ENCODE measurements around the gene CLDN9. TPM values are rescaled to one million over a fixed set of nuclear protein-coding genes. Genes with fewer than 3 reads are reported as not detected.

The CLDN9 gene
- total and polyA plus RNA-seq, 11 donors = 0.13 to 2.0 (median 0.75) TPM

GRCh38 chr16:3030222-3031212 lies 17.8 kb downstream of the CLDN9 start:
- intact Hi-C loops (cut with DNase I) = loop anchor here in 1 of 10 donors (5.0 kb wide), 1 partner anchor 137 kb away; no protein-coding TSS in a partner anchor
- H3K9me3 ChIP-seq = no peaks in the 10 kb centered on the region

GRCh38 chr16:3032624-3033023 lies 19.9 kb downstream of the CLDN9 start:
- Histone ChIP-seq H3K27me3 (peaks cover 32 to 90% (median 66%) of the 10 kb centered on the region in 9 donors), H3K27ac (no peak overlapping the region), H3K4me3 (no peak overlapping the region), H3K36me3 (no peaks in the 10 kb centered on the region), H3K4me1 (peaks cover 0 to 43% (median 12%) of the 10 kb centered on the region in 12 donors), H3K9me3 (no peaks in the 10 kb centered on the region)
- DNase-seq (no peak), ATAC-seq (no peak)
- intact Hi-C loops (cut with DNase I) = loop anchor here in 1 of 10 donors (5.0 kb wide), 1 partner anchor 135 kb away; no protein-coding TSS in a partner anchor
- WGBS, 4 donors = 38 to 50% (median 43%) methylated on average over 7 of the region's 7 CpGs
- no peak for TF ChIP-seq CTCF (IDR thresholded peaks at IDR 0.05)
- TF ChIP-seq POLR2A (IDR thresholded peaks at IDR 0.05) = no peak

More at GRCh38 chr16:3030222-3031212, 17.8 kb downstream of the CLDN9 start:
- ATAC-seq (no peak), DNase-seq (no peak)
- Histone ChIP-seq H3K4me3 (no peak overlapping the region), H3K27me3 (peaks cover 16 to 69% (median 45%) of the 10 kb centered on the region in 9 donors), H3K27ac (no peak overlapping the region), H3K4me1 (peaks cover 0 to 33% (median 10%) of the 10 kb centered on the region in 12 donors), H3K36me3 (peaks cover 0 to 20% (median 18%) of the 10 kb centered on the region in 9 donors)
- no peak for TF ChIP-seq CTCF (IDR thresholded peaks at IDR 0.05)
- TF ChIP-seq POLR2A (IDR thresholded peaks at IDR 0.05) = no peak
- WGBS, 4 donors = 80 to 85% (median 82%) methylated on average over 21 to 33 of the region's 33 CpGs

- ATAC-seq = no peak
- DNase-seq = peak in 1 of 5 donors; percentile 26
- no peak overlapping the region for H3K4me3 ChIP-seq
- peaks cover 31 to 99% (median 80%) of the 10 kb centered on the region in 9 donors for H3K27me3 ChIP-seq
- peaks cover 0 to 19% (median 0%) of the 10 kb centered on the region in 12 donors for H3K4me1 ChIP-seq
- whole genome bisulfite sequencing, 4 donors = 35 to 43% (median 39%) methylated on average over 14 to 19 of the region's 19 CpGs
- no peak overlapping the region for H3K27ac ChIP-seq
- intact Hi-C loops (cut with DNase I) = no loop called here
- no peaks in the 10 kb centered on the region for H3K36me3 ChIP-seq
- H3K9me3 ChIP-seq = no peaks in the 10 kb centered on the region
- no peak for TF ChIP-seq POLR2A (IDR thresholded peaks at IDR 0.05)
- no peak for TF ChIP-seq CTCF (IDR thresholded peaks at IDR 0.05)
Measured at GRCh38 chr16:3035289-3035971, 22.7 kb downstream of the CLDN9 start.

Data from heart left ventricle (tissue), 16 donors.